Stimulated activated CD4-positive, alpha-beta T cell treated with anti-CD3 and anti-CD28 coated beads, Interleukin-1b, Interleukin-23, amount 100 ng/mL, for 48 hours (primary cell): Measurements from ENCODE around the gene DLAT.
"Not testable (repeated sequence)": the region's sequence is repeated elsewhere in the genome, so short reads cannot be mapped to it uniquely, and the experiment has no call there.

Experiments used
- DNase-seq: peaks from one replicate; pipeline ENCODE4 v3.0.0-alpha.2; 2020

Gene DLAT

GRCh38 chr11:112050721-112051120 is 25.5 kb downstream of the DLAT start:
- DNase-seq, result no peak

GRCh38 chr11:112051768-112052167 is 26.6 kb downstream of the DLAT start:
- DNase-seq, result no peak

- DNase-seq, result peak; percentile 11
Observed at GRCh38 chr11:112057170-112057569, 32.0 kb downstream of the DLAT start.

- no peak for DNase-seq
Observed at GRCh38 chr11:112058103-112058502, 32.9 kb downstream of the DLAT start.

- no peak for DNase-seq
Observed at GRCh38 chr11:112062923-112063322, 37.7 kb downstream of the DLAT start.

- peak; percentile 78 for DNase-seq
Observed at GRCh38 chr11:112073941-112074811, 49.0 kb downstream of the DLAT start, which contains the start of the genes NKAPD1 and PIH1D2. NKAPD1 (plus strand) TSS chr11:112074299; CDS start chr11:112075575, 1,276 bp downstream. PIH1D2 (minus strand) TSS chr11:112074017; CDS start chr11:112073174, 843 bp downstream.

- DNase-seq, result peak; percentile 57
Observed at GRCh38 chr11:112082729-112083128, 57.5 kb downstream of the DLAT start.

GRCh38 chr11:112085822-112086421 is 60.7 kb downstream of the DLAT start:
- DNase-seq, result peak; percentile 67

- peak; percentile 96 for DNase-seq
Observed at GRCh38 chr11:112086422-112087191, 61.4 kb downstream of the DLAT start, which contains the start of the genes SDHD and TIMM8B. SDHD (plus strand) TSS chr11:112086873; CDS start chr11:112086908, 35 bp downstream. TIMM8B (minus strand) TSS chr11:112086756; CDS start chr11:112086723, 33 bp downstream.

- DNase-seq, result no peak
Observed at GRCh38 chr11:112087212-112087611, 62.0 kb downstream of the DLAT start.

GRCh38 chr11:112095302-112095701 is 70.1 kb downstream of the DLAT start:
- not testable (repeated sequence) for DNase-seq

GRCh38 chr11:112096194-112096593 is 71.0 kb downstream of the DLAT start:
- no peak for DNase-seq

GRCh38 chr11:112097734-112098528 is 72.7 kb downstream of the DLAT start:
- no peak for DNase-seq

GRCh38 chr11:112100462-112100861 is 75.3 kb downstream of the DLAT start:
- DNase-seq, result no peak

GRCh38 chr11:112103446-112103845 is 78.2 kb downstream of the DLAT start:
- no peak for DNase-seq

- DNase-seq, result no peak
Observed at GRCh38 chr11:112106070-112106469, 80.9 kb downstream of the DLAT start.
